ENCODE results near the gene POLR2A. TPM values are rescaled to one million over a fixed set of nuclear protein-coding genes. Genes with fewer than 3 reads are reported as not detected.
A peak's percentile ranks its signal among the peaks of the same experiment; 100 is the strongest.
"Not testable (repeated sequence)": the region's sequence is repeated elsewhere in the genome, so short reads cannot be mapped to it uniquely, and the experiment has no call there.

The POLR2A gene
- total RNA-seq, 4 donors from 2014 or later, result 41.0 to 55.3 (median 47.3) TPM

DNA sequence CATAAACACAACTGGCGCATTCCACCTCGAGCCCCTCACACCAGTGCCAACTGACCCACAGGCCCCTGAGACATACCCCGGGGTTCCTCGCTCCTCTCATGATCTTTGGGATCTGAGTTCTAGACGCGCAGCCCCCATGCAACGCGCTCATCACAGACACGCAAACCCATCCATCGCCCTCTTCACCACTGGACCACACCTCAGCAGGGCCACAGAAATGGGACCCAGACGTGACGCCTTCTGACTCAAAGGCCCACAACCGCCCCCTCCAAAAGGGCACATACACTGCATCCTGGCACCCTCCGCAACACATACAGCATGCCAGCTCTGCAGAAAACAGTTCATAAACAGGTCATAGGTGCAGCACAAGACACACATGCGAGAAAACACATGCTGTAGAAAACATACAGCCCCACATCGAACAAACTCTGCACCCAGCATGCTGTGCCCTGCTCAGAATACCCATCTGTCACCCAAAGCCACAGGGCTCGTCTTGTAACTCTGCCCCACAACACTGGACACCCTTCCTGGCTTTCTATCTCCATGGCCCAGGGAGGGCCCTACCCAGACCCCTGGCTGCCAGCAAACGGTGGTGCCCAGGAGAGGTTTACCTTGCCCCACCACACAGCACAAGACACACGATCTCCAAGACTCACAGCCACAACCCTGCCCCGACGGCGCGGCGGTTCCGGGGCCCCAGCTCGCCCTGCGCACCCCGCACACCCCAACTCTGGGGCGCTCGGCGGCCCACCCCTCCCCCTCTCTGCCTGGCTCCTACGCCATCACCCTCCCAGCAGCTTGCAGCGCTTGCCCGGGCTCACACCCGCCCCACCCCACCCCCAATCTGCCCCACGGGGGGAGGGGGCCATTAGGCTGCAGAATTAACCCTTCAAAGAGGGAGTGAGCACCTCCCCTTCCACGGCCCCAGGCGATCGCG is 5.6 kb upstream of the POLR2A start:
- TF ChIP-seq POLR2A (IDR thresholded peaks at IDR 0.05) (no peak), EP300 (IDR thresholded peaks at IDR 0.05) (no peak)
- TF ChIP-seq, protein P1, sequence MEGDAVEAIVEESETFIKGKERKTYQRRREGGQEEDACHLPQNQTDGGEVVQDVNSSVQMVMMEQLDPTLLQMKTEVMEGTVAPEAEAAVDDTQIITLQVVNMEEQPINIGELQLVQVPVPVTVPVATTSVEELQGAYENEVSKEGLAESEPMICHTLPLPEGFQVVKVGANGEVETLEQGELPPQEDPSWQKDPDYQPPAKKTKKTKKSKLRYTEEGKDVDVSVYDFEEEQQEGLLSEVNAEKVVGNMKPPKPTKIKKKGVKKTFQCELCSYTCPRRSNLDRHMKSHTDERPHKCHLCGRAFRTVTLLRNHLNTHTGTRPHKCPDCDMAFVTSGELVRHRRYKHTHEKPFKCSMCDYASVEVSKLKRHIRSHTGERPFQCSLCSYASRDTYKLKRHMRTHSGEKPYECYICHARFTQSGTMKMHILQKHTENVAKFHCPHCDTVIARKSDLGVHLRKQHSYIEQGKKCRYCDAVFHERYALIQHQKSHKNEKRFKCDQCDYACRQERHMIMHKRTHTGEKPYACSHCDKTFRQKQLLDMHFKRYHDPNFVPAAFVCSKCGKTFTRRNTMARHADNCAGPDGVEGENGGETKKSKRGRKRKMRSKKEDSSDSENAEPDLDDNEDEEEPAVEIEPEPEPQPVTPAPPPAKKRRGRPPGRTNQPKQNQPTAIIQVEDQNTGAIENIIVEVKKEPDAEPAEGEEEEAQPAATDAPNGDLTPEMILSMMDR (IDR thresholded peaks at IDR 0.05), result no peak
- Histone ChIP-seq H3K4me3 (peak overlapping the region; percentile 96 to 100), H3K36me3 (no peaks in the 10 kb centered on the region), H3K4me1 (peaks cover 4 to 89% (median 39%) of the 10 kb centered on the region in 3 donors), H3K27ac (peak overlapping the region; percentile 99 to 100 (median 100)), H3K27me3 (no peaks in the 10 kb centered on the region), H3K9me3 (no peaks in the 10 kb centered on the region)
- ATAC-seq, result peak; percentile 6
- 21 to 36% methylated on average over 10 to 12 of the region's 40 CpGs for WGBS, 2 donors (ENCODE audit: low coverage in 1 of 2)

DNA sequence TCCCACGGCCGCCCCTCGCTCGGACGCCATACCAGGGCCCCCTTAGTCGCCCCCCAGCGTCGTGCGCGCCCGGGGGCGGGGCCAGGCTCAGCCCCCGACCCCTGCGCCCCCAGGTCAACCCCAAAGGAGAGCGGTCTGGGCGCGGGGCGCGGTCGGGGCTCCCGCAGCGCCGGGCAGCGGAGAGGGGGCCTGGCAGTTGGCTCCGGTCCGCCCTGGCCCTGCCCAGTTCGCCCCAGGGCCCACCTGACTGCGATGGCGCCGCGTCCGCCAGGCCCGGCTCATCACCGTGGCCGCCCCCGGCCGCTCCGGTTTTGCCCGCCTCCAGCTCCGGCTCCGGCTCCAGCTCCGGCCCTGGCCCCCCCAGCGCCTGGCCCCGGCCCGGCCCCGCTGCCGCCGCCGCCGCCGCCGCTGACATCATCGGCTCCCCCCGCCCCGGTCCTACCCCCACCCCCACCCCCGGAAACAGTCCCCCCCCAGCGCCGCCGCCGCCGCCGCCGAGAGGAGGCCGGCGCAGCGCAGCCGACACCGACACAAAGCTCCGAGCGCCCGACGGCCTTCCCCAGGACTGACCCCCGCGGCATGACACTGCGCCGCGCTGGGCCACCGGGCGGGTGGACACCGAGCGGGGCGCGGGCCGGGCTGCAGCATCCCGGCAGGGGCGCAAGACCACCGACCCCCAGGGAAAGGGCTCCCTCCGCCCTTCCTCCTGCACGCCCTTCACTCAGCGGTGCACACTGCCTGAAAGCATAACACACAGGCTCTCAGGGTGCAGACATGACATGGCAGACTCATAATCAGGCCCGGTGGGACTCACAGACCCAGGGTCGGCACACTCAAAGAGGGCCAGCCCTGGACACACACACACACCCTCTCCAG is 4.7 kb upstream of the POLR2A start, which contains the start of gene ZBTB4:
ZBTB4 (minus strand) TSS at position 419 of the 876 bp plus-strand sequence. CDS start 12,830 bp downstream, outside the sequence.
- no CpG with 5 or more reads among the region's 92 CpGs for WGBS, 2 donors (ENCODE audit: low coverage in 1 of 2)
- Histone ChIP-seq H3K4me1 (peaks cover 4 to 80% (median 39%) of the 10 kb centered on the region in 3 donors), H3K9me3 (no peaks in the 10 kb centered on the region), H3K4me3 (peak within 1 kb of the TSS; percentile 96 to 100), H3K27ac (peak within 1 kb of the TSS; percentile 99 to 100 (median 100)), H3K27me3 (no peaks in the 10 kb centered on the region), H3K36me3 (no peaks in the 10 kb centered on the region)
- peak; percentile 14 for ATAC-seq
- TF ChIP-seq POLR2A (IDR thresholded peaks at IDR 0.05), result peak; percentile 53 to 59
- peak; percentile 49 for TF ChIP-seq POLR2AphosphoS5 (IDR thresholded peaks at IDR 0.05)
- TF ChIP-seq, protein P1 (IDR thresholded peaks at IDR 0.05), result no peak

DNA sequence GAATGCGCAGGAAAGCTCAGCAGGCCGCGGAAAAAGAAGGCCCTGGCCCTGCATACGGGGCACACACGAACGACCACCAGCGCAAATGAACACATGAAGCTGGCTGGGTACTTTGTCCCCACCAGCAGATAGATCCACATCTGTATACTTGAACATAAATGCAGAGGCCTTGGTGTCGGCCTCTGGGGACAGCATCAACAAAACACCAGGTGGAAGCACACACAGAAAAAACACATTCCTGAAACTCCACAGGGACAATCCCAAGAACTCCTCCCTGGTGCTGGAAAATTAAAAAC is 4.1 kb upstream of the POLR2A start:
- Histone ChIP-seq H3K9me3 (no peaks in the 10 kb centered on the region), H3K4me1 (peaks cover 4 to 76% (median 37%) of the 10 kb centered on the region in 3 donors), H3K36me3 (no peaks in the 10 kb centered on the region), H3K4me3 (peak overlapping the region; percentile 96 to 100), H3K27me3 (no peaks in the 10 kb centered on the region), H3K27ac (peak overlapping the region; percentile 99 to 100 (median 100))
- no CpG with 5 or more reads among the region's 8 CpGs for WGBS, 2 donors (ENCODE audit: low coverage in 1 of 2)
- no peak for ATAC-seq
- TF ChIP-seq POLR2A (IDR thresholded peaks at IDR 0.05) (no peak), EP300 (IDR thresholded peaks at IDR 0.05) (no peak), POLR2AphosphoS5 (IDR thresholded peaks at IDR 0.05) (no peak)
- TF ChIP-seq, protein P1 (IDR thresholded peaks at IDR 0.05), result no peak

DNA sequence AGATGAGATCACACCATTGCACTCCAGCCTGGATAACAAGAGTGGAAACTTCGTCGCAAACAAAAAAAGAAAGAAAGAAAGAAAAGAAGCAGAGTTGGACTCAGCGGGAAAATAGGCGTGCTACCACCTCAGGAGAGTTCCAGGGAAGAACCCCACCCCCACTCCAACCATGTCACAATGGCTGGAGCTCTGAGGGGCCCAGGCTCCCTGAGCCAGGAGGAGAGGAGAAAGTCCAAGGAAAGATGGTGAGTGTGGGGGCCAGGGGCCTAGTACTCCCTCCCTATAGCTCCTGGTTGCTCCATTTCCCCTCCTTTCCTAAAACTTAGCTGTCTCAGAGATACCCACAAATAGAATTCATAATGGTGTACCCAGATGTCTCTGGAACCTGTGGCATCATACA is 2.9 kb upstream of the POLR2A start, which contains the start of gene SLC35G6:
SLC35G6 (plus strand) TSS at position 172 of the 400 bp plus-strand sequence; CDS start at position 243, 71 bp downstream.
- peak within 1 kb of the TSS in 1 of 2 donors; percentile 100 for H3K4me3 ChIP-seq
- WGBS, 2 donors (ENCODE audit: low coverage in 1 of 2), result 38 to 89% methylated on average over 2 to 4 of the region's 4 CpGs
- not testable (repeated sequence) for ATAC-seq

DNA sequence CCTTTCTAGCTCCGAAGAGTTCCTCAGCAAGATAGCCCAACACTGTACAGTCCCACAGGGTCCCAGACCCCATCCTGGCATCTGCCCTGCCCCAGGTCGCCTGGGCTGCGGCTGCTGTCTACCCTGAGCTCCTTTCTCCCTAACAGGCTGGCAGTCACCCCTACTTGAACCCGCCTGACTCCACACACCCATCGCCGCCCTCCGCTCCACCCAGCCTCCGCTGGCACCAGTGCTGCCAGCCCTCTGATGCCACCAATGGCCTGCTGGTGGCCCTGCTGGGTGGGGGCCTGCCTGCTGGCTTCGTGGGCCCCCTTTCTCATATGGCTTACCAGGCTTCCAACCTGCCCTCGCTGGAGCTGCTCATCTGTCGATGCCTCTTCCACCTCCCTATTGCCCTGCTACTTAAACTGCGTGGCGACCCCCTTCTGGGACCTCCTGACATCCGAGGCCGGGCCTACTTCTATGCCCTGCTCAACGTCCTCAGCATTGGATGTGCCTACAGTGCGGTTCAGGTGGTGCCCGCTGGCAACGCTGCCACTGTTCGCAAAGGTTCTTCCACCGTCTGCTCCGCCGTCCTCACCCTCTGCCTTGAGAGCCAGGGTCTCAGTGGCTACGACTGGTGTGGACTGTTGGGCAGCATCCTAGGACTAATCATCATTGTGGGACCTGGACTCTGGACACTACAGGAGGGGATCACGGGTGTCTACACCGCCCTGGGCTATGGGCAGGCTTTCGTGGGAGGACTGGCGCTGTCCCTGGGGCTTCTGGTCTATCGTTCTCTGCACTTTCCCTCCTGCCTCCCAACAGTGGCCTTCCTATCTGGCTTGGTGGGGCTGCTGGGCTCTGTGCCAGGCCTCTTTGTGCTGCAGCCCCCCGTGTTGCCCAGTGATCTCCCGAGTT is 2.1 kb upstream of the POLR2A start:
- Histone ChIP-seq H3K27ac (peak overlapping the region in 3 of 4 donors; percentile 97 to 100 (median 99)), H3K4me1 (peaks cover 4 to 76% (median 32%) of the 10 kb centered on the region in 3 donors)
- WGBS, 2 donors (ENCODE audit: low coverage in 1 of 2), result 81 to 94% methylated on average over 9 to 10 of the region's 31 CpGs

More for the DNA sequence above, 2.9 kb upstream of the POLR2A start, which contains the start of gene SLC35G6:
- not testable (repeated sequence) for H3K36me3 ChIP-seq, H3K27me3 ChIP-seq, H3K9me3 ChIP-seq
- Histone ChIP-seq H3K27ac (peak within 1 kb of the TSS; percentile 99 to 100 (median 100)), H3K4me1 (peaks cover 6 to 76% (median 34%) of the 10 kb centered on the region in 3 donors)

DNA sequence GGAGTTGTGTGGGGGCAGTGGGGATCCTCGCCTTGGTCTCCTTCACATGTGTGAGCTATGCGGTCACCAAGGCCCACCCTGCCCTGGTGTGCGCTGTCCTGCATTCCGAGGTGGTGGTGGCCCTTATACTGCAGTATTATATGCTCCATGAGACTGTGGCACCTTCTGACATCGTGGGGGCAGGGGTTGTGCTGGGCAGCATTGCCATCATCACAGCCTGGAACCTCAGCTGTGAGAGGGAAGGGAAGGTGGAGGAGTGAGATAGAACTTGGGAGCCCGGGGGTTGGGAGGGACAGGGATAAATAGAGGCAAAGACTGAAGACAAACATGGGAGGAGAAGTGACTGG is 1.5 kb upstream of the POLR2A start:
- peak overlapping the region; percentile 89 to 100 (median 98) for H3K27ac ChIP-seq
- ATAC-seq, H3K36me3 ChIP-seq, H3K9me3 ChIP-seq, H3K27me3 ChIP-seq: not testable (repeated sequence)
- WGBS, 2 donors (ENCODE audit: low coverage in 1 of 2), result 44% methylated on average over 2 of the region's 6 CpGs; no CpG with 5 or more reads in 1 of the 2 donors
- H3K4me1 ChIP-seq, result peaks cover 2 to 76% (median 31%) of the 10 kb centered on the region in 3 donors
- H3K4me3 ChIP-seq, result peak overlapping the region; percentile 50 to 74

More for the DNA sequence above, 2.1 kb upstream of the POLR2A start:
- H3K4me3 ChIP-seq, ATAC-seq, H3K27me3 ChIP-seq, H3K36me3 ChIP-seq, H3K9me3 ChIP-seq: not testable (repeated sequence)

All from gastroesophageal sphincter (tissue), 4 donors.